Measurements from ENCODE around the gene PTPN22.
A peak's percentile ranks its signal among the peaks of the same experiment; 100 is the strongest.

The PTPN22 gene

GRCh38 chr1:113813218-113813617 lies 58.3 kb downstream of the PTPN22 start:
- peaks cover 19% of the 10 kb centered on the region for H4K20me1 ChIP-seq (ENCODE audit: insufficient read depth, low read length)
- TF ChIP-seq CTCF (IDR thresholded peaks at IDR 0.05; ENCODE audit: low read depth, low read length) = no peak
- no peak for TF ChIP-seq EZH2phosphoT487 (IDR thresholded peaks at IDR 0.05; ENCODE audit: low read depth)
- H3K4me2 ChIP-seq (ENCODE audit: low read length) = peak overlapping the region; percentile 87
- no peak overlapping the region for H2AFZ ChIP-seq (ENCODE audit: low read depth, low read length)
- no peak overlapping the region for H3K27ac ChIP-seq (ENCODE audit: low read length)
- peaks cover 38% of the 10 kb centered on the region for H3K79me2 ChIP-seq (ENCODE audit: low read length)
- no peaks in the 10 kb centered on the region for H3K9me3 ChIP-seq (ENCODE audit: insufficient read depth, low read length)
- no peaks in the 10 kb centered on the region for H3K27me3 ChIP-seq (ENCODE audit: low read depth, low read length)
- peak overlapping the region; percentile 84 for H3K4me3 ChIP-seq (ENCODE audit: low read length)
- peaks cover 18% of the 10 kb centered on the region for H3K4me1 ChIP-seq (ENCODE audit: low read length)
- peak overlapping the region; percentile 92; the same call in 1 of the 2 replicates for H3K9ac ChIP-seq (ENCODE audit: low read length)
- peaks cover 6% of the 10 kb centered on the region for H3K36me3 ChIP-seq (replicated peaks; ENCODE audit: low read depth, low read length)

GRCh38 chr1:113812661-113813135 lies 58.8 kb downstream of the PTPN22 start:
- H3K27me3 ChIP-seq (ENCODE audit: low read depth, low read length) = no peaks in the 10 kb centered on the region
- peaks cover 18% of the 10 kb centered on the region for H3K4me1 ChIP-seq (ENCODE audit: low read length)
- H3K27ac ChIP-seq (ENCODE audit: low read length) = peak overlapping the region; percentile 83
- H3K9ac ChIP-seq (ENCODE audit: low read length) = peak overlapping the region; percentile 92
- H3K36me3 ChIP-seq (replicated peaks; ENCODE audit: low read depth, low read length) = peaks cover 8% of the 10 kb centered on the region
- H3K9me3 ChIP-seq (ENCODE audit: insufficient read depth, low read length) = no peaks in the 10 kb centered on the region
- TF ChIP-seq EZH2phosphoT487 (IDR thresholded peaks at IDR 0.05; ENCODE audit: low read depth) = no peak
- TF ChIP-seq CTCF (IDR thresholded peaks at IDR 0.05; ENCODE audit: low read depth, low read length) = no peak
- H3K79me2 ChIP-seq (ENCODE audit: low read length) = peaks cover 43% of the 10 kb centered on the region
- peak overlapping the region; percentile 84 for H3K4me3 ChIP-seq (ENCODE audit: low read length)
- H4K20me1 ChIP-seq (ENCODE audit: insufficient read depth, low read length) = peaks cover 19% of the 10 kb centered on the region
- peak overlapping the region; percentile 97 for H2AFZ ChIP-seq (ENCODE audit: low read depth, low read length)
- H3K4me2 ChIP-seq (ENCODE audit: low read length) = peak overlapping the region; percentile 87

DNA sequence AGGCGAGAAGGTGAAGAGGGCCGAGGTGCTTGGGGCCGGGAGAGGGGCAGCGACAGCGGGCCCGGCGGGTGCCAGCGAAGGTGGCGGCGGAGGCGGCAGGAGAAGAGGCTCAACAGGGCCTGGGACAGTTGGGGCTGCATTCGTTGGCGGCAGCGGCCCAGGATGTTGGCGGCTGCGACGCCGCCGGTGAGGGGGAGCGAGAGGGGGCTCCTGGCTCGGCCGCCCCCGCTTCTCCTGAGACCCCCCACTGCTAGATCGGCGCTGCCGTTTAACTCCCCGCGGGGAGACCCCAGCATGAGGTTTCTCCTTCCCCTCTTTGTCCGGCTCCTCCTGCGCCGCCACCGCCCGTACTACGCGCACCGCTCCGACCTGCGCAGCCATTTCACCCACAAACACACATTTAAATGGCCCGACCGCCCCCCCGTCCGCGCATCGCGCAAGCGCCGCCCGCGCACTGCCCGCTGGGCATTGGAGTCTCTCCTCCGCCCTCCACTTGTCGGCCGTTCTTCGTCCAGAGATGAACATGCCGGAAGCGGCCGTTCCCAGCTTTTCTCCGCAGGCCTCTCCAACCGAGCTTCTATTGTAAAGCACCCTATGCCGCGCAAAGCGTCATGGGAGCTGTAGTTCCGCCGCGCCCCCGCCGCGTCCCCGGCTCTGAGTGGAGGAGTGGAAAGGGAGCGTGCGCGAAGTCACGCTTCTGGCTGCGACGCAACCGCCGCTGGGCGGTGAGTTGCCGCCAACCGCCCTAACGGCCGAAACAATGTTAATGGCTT lies 59.4 kb downstream of the PTPN22 start, which contains the start of gene RSBN1:
Gene RSBN1, minus strand, starts transcription at position 589 of the 773 bp plus-strand sequence. Its CDS starts 64 bp downstream, at position 525.
- peak within 1 kb of the TSS; percentile 99 for H3K4me3 ChIP-seq (ENCODE audit: low read length)
- TF ChIP-seq CTCF (IDR thresholded peaks at IDR 0.05; ENCODE audit: low read depth, low read length) (no peak), EZH2phosphoT487 (IDR thresholded peaks at IDR 0.05; ENCODE audit: low read depth) (no peak)
- H3K27ac ChIP-seq (ENCODE audit: low read length) = peak within 1 kb of the TSS; percentile 83
- no peaks in the 10 kb centered on the region for H3K9me3 ChIP-seq (ENCODE audit: insufficient read depth, low read length)
- peaks cover 18% of the 10 kb centered on the region for H3K4me1 ChIP-seq (ENCODE audit: low read length)
- peaks cover 48% of the 10 kb centered on the region for H3K79me2 ChIP-seq (ENCODE audit: low read length)
- H3K27me3 ChIP-seq (ENCODE audit: low read depth, low read length) = no peaks in the 10 kb centered on the region
- H3K9ac ChIP-seq (ENCODE audit: low read length) = peak within 1 kb of the TSS; percentile 92
- H4K20me1 ChIP-seq (ENCODE audit: insufficient read depth, low read length) = peaks cover 19% of the 10 kb centered on the region
- H3K36me3 ChIP-seq (replicated peaks; ENCODE audit: low read depth, low read length) = peaks cover 8% of the 10 kb centered on the region
- H3K4me2 ChIP-seq (ENCODE audit: low read length) = peak within 1 kb of the TSS; percentile 87
- H2AFZ ChIP-seq (ENCODE audit: low read depth, low read length) = peak within 1 kb of the TSS; percentile 97

DNA sequence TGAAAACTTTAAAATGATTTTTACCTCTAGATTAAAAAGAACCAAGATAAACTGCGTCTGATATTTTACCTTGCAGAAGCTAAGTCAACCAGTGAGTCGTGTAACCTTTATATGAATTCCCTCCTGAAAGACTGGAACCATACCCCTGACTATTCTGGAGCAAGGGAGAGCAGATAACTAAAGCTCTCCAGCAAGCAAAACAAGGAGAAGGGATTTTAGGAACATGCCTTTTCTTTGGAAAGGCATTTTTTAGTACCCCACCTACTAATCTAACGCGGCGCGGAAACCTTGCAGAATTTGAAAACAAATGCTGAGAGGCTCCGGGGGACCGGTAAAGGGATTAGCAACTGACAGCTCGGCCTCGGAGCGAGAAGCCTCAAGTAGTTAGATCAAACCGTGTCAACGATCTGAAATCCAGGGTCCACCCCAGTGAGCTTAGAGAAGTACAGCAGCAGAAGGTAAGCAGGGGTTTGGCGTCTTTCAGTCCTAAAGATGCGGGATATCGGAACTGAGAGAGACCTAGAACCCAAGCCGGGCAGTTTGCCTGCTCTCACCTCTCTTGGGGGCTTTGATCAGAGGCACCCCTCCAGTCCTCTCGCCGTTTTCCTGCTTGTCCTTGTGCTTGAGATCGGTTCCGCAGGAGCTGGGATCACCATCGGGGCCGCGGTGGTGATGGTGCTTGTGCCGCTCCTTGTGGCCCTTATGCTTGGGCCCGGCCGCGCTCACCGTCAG lies 60.2 kb downstream of the PTPN22 start:
- Histone ChIP-seq H3K36me3 (replicated peaks; ENCODE audit: low read depth, low read length) (peaks cover 8% of the 10 kb centered on the region), H3K4me1 (ENCODE audit: low read length) (peaks cover 18% of the 10 kb centered on the region), H2AFZ (ENCODE audit: low read depth, low read length) (peak overlapping the region; percentile 32; the same call in 1 of the 2 replicates), H3K4me3 (ENCODE audit: low read length) (peak overlapping the region; percentile 99), H3K27me3 (ENCODE audit: low read depth, low read length) (no peaks in the 10 kb centered on the region), H3K4me2 (ENCODE audit: low read length) (peak overlapping the region; percentile 82), H3K27ac (ENCODE audit: low read length) (peak overlapping the region; percentile 58), H4K20me1 (ENCODE audit: insufficient read depth, low read length) (peaks cover 19% of the 10 kb centered on the region), H3K9me3 (ENCODE audit: insufficient read depth, low read length) (no peaks in the 10 kb centered on the region), H3K79me2 (ENCODE audit: low read length) (peaks cover 56% of the 10 kb centered on the region), H3K9ac (ENCODE audit: low read length) (peak overlapping the region; percentile 77)
- TF ChIP-seq EZH2phosphoT487 (IDR thresholded peaks at IDR 0.05; ENCODE audit: low read depth) = no peak
